GM12874 (cell line): ENCODE results near the gene ADK.

Experiments used
- TF ChIP-seq, protein P1 (sequence below): IDR thresholded peaks from 2 replicates; pipeline ENCODE4 v1.5.1; 2011; ENCODE audit warnings: low read depth, mild to moderate bottlenecking, control low read depth, low read length, moderate library complexity; ENCODE audit not compliant: insufficient read depth

ADK gene

DNA sequence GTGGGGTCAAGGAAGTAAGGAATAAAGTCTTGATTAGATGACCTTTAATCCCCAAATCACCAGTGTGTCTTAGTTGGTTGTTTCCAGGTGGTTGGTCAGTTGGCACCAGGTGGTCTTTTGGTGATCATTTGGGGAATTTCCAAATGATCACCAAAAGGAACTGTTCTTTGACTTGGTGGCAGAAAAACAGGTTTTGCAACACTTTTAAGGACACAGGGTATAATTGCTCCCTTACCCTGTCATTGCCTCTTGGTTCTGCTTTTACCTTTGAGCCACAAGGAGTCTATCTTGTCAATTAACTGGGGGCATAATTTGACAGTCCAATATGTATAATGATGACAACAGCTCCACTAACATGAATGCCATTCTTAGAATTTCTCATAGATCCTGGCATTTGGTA lies 104.2 kb downstream of the ADK start:
- TF ChIP-seq, protein P1, sequence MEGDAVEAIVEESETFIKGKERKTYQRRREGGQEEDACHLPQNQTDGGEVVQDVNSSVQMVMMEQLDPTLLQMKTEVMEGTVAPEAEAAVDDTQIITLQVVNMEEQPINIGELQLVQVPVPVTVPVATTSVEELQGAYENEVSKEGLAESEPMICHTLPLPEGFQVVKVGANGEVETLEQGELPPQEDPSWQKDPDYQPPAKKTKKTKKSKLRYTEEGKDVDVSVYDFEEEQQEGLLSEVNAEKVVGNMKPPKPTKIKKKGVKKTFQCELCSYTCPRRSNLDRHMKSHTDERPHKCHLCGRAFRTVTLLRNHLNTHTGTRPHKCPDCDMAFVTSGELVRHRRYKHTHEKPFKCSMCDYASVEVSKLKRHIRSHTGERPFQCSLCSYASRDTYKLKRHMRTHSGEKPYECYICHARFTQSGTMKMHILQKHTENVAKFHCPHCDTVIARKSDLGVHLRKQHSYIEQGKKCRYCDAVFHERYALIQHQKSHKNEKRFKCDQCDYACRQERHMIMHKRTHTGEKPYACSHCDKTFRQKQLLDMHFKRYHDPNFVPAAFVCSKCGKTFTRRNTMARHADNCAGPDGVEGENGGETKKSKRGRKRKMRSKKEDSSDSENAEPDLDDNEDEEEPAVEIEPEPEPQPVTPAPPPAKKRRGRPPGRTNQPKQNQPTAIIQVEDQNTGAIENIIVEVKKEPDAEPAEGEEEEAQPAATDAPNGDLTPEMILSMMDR, result no peak

GRCh38 chr10:74255888-74256357 lies 104.9 kb downstream of the ADK start:
- TF ChIP-seq, protein P1, result no peak

DNA sequence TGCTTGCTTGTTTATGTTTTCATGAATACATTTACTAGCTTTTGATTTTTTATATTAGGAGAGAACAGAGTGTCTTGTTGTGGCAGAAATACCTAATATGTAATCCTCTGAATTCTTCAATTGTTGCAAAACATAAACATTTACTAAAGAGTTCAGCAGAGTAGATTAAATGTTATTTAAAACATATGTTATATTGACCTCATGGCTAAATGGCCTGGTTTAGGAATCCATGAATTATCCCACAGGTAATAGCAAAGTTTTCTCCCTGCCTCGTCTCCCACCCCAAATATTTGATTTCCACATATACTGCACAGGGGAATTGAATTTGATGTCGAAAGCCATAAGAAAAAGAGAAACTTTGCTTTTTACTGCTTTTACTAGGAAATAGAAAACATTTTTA lies 111.8 kb downstream of the ADK start:
- TF ChIP-seq, protein P1, result no peak

GRCh38 chr10:74263996-74264395 lies 113.0 kb downstream of the ADK start:
- TF ChIP-seq, protein P1, result no peak

DNA sequence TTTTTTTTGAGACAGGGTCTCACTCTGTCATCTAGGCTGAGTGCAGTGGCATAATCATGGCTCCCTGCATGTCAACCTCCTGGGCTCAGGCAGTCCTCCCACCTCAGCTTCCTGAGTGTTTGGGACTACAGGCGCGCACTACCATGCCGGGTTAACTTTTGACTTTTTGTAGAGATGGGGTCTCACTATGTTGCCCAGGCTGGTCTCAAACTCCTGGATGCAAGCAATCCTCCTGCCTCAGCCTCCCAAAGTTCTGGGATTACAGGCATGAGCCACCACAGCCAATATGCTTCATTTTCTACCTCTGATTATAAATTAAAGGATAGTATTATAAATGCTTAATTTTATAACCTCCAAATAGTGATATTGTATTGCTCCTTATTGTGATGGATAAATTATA lies 121.3 kb downstream of the ADK start:
- TF ChIP-seq, protein P1, result no peak

DNA sequence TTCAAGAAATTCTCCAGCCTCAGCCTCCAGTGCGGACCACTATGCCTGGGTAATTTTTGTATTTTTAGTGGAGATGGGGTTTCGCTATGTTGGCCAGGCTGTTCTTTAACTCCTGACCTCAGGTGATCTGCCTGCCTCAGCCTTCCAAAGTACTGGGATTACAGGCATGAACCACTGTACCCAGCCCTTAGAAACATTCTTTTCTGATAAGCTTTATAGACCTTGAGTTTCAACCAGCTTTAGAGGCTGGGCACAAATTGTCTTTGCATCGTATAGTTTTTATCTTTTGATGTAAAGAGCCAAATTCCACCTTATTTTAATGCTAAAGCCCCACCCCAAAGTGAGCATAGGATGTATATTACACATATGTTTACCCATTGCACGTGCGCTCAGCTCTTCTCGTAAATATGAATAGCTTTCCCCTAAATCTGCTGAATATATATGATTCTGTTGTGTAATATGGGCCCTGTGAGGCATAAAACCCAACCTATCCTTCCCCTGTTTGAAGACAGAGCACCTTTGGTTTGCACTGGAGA lies 124.8 kb downstream of the ADK start:
- TF ChIP-seq, protein P1, result no peak

- TF ChIP-seq, protein P1, result no peak
These were observed 125.4 kb downstream of the ADK start for GRCh38 chr10:74276416-74276815.
